H1 (cell line): Measurements from ENCODE around the gene SKOR2. TPM values are rescaled to one million over a fixed set of nuclear protein-coding genes. Genes with fewer than 3 reads are reported as not detected.
A peak's percentile ranks its signal among the peaks of the same experiment; 100 is the strongest.

ENCODE experiments used
- CEBPB ChIP-seq: IDR thresholded peaks from 2 replicates; pipeline ENCODE4 v1.6.1; 2012; ENCODE audit warnings: low read depth, low read length
- CHD2 ChIP-seq: IDR thresholded peaks from 2 replicates; pipeline ENCODE4 v1.6.1; 2012; ENCODE audit warnings: low read length, improper control_type of control experiment
- CREB1 ChIP-seq: IDR thresholded peaks from 2 replicates; pipeline ENCODE4 v1.6.1; 2012; ENCODE audit warnings: inconsistent platforms
- EP300 ChIP-seq, 2 experiments: IDR thresholded peaks; 1 replicate in 1 of 2; 2 replicates in 1 of 2; pipeline ENCODE4 v1.6.1; 2011 to 2012; ENCODE audit warnings: low read depth in 2 of 2, low read length in 2 of 2, mild to moderate bottlenecking in 2 of 2, borderline replicate concordance in 1 of 2, inconsistent platforms in 1 of 2, moderate library complexity in 1 of 2
- FOSL1 ChIP-seq: IDR thresholded peaks from 2 replicates; pipeline ENCODE4 v1.6.1; 2011; ENCODE audit warnings: mild to moderate bottlenecking, low read depth, low read length, moderate library complexity; ENCODE audit not compliant: insufficient read depth
- GABPA ChIP-seq: IDR thresholded peaks from 2 replicates; pipeline ENCODE4 v1.6.1; 2011; ENCODE audit warnings: mild to moderate bottlenecking, low read length, moderate library complexity, borderline replicate concordance; ENCODE audit not compliant: insufficient read depth
- GTF2F1 ChIP-seq: IDR thresholded peaks from 2 replicates; pipeline ENCODE4 v1.6.1; 2012; ENCODE audit warnings: low read depth, low read length, improper control_type of control experiment, borderline replicate concordance
- HDAC2 ChIP-seq, 2 experiments: fragments of 300-600 bp in 1 of 2; sonication (generic) in 1 of 2; IDR thresholded peaks; 2 replicates each; pipeline ENCODE4 v1.6.1; 2011 to 2012; ENCODE audit warnings: low read depth in 2 of 2, low read length in 2 of 2, mild to moderate bottlenecking in 2 of 2, moderate library complexity in 2 of 2, borderline replicate concordance in 1 of 2, inconsistent platforms in 1 of 2
- JUND ChIP-seq: IDR thresholded peaks from 2 replicates; pipeline ENCODE4 v1.6.1; 2011; ENCODE audit warnings: mild to moderate bottlenecking, improper control_type of control experiment, low read length
- KDM4A ChIP-seq: IDR thresholded peaks from one replicate; pipeline ENCODE4 v1.7.1; 2012; ENCODE audit warnings: low read depth, mild to moderate bottlenecking, moderate library complexity, low read length, inconsistent platforms; ENCODE audit not compliant: severe bottlenecking
- NANOG ChIP-seq: IDR thresholded peaks from 2 replicates; pipeline ENCODE4 v1.6.1; 2011; ENCODE audit warnings: low read length, low read depth, mild to moderate bottlenecking, inconsistent platforms; ENCODE audit not compliant: insufficient read depth, poor library complexity, severe bottlenecking
- NRF1 ChIP-seq: IDR thresholded peaks from 2 replicates; pipeline ENCODE4 v1.6.1; 2011; ENCODE audit warnings: mild to moderate bottlenecking, low read depth, low read length, improper control_type of control experiment
- POLR2A ChIP-seq, 2 experiments: IDR thresholded peaks; 1 replicate in 1 of 2; 2 replicates in 1 of 2; pipeline ENCODE4 v1.6.1; 2011; ENCODE audit warnings: low read depth in 2 of 2, low read length in 2 of 2, mild to moderate bottlenecking in 2 of 2; ENCODE audit errors: control extremely low read depth in 1 of 2
- RAD21 ChIP-seq, 2 experiments: IDR thresholded peaks in 1 of 2; conservative IDR thresholded peaks in 1 of 2; 2 replicates each; pipeline ENCODE4 v1.6.1; 2011; ENCODE audit warnings: low read depth in 2 of 2, low read length in 2 of 2, improper control_type of control experiment in 1 of 2, inconsistent platforms in 1 of 2, mild to moderate bottlenecking in 1 of 2, moderate library complexity in 1 of 2
- RFX5 ChIP-seq: IDR thresholded peaks from 2 replicates; pipeline ENCODE4 v1.6.1; 2011; ENCODE audit warnings: low read depth, low read length, improper control_type of control experiment, borderline replicate concordance
- RXRA ChIP-seq: IDR thresholded peaks from 2 replicates; pipeline ENCODE4 v1.6.1; 2011; ENCODE audit warnings: low read depth, mild to moderate bottlenecking, low read length, moderate library complexity; ENCODE audit not compliant: insufficient read depth
- SIRT6 ChIP-seq: IDR thresholded peaks from one replicate; pipeline ENCODE4 v1.7.1; 2012; ENCODE audit warnings: low read length, inconsistent platforms
- SP1 ChIP-seq: IDR thresholded peaks from 2 replicates; pipeline ENCODE4 v1.6.1; 2011; ENCODE audit warnings: low read depth, low read length
- SUZ12 ChIP-seq: fragments of 200-600 bp; sonication (generic); IDR thresholded peaks from 2 replicates; pipeline ENCODE4 v1.6.1; 2012; ENCODE audit warnings: mild to moderate bottlenecking, inconsistent platforms, low read length, moderate library complexity, mixed read lengths
- TCF12 ChIP-seq: IDR thresholded peaks from 2 replicates; pipeline ENCODE4 v1.6.1; 2011; ENCODE audit warnings: low read depth, mild to moderate bottlenecking, low read length
- polyA plus RNA-seq, 7 experiments: library from polyadenylated mRNA; depleted of rRNA in 3 of 7; stranded (reverse) in 5 of 7; unstranded in 2 of 7; fragments of >200 nt in 5 of 7; fragments of 200-250 nt in 2 of 7; gene quantifications; 1 replicate in 5 of 7; 2 replicates in 1 of 7; 4 replicates in 1 of 7; pipeline versions ENCODE4 v1.2.1 to v1.2.3, GENCODE V29; 2011 to 2013; ENCODE audit warnings: missing spikeins in 2 of 7, mixed read lengths in 2 of 7
- total RNA-seq: library from RNA; stranded (reverse); fragmentation: NEBNext Ultra II Directional; extraction: Animal tissue kit (Norgen Biotek cat#: 25700); gene quantifications from 2 replicates; pipeline ENCODE4 v1.2.1, GENCODE V29; 2021
- TF ChIP-seq, protein P1 (sequence below): IDR thresholded peaks from 2 replicates; pipeline ENCODE4 v1.6.1; 2012; ENCODE audit warnings: inconsistent platforms
- TF ChIP-seq, protein P2 (sequence below): IDR thresholded peaks from 2 replicates; pipeline ENCODE4 v1.6.1; 2012; ENCODE audit warnings: low read length, inconsistent platforms

The SKOR2 gene
- total and polyA plus RNA-seq, 2 of the 8 experiments (the other 6 are each of a cell fraction or from before 2014, with no cell fraction given), result 0.05 to 0.11 TPM

DNA sequence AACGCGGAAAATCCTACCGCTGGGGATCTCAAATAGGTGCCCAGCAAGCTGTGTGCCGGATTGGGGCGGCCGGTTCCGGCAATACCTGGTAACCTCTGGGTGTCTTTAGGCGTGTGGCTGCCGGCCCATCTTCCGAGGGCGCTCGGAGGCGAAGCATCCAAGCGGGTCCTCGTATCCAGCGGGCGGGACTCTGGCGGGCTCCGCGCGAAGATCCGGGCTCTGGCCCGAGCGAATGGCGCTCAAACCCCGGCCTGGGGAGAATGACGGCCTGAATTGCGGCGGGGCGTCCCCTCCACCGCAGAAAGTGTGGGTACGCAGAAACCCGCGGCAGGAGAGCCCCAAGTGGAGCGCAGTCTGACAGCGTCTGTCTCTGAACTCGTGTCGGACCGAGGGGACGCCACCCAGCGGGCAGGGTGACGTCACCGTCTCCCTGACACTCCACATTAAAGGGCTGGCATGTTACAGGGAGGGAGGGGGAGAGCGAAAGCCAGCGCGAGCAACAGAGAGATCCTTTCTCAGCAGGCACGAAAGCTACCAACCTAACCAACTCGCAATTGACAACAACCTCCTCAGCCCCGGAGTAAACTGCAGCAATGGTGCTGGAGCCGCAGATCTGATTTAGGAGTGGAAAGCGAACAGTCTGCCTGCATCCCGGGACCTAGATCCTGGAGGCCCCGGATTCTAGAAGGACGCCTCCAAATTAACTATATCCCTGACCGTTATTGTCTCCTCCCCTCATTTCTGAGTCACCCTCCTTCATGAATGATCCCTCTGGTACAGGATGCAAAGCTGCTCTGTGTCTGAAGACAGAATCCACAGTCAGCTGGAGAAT, at the start of gene SKOR2 (continued):
- TF ChIP-seq RAD21 (IDR thresholded peaks at IDR 0.05 in 1 of 2, conservative IDR thresholded peaks at IDR 0.05 in 1 of 2; ENCODE audit: low read depth in 2 of 2, low read length in 2 of 2) (no peak), GTF2F1 (no peak), RFX5 (no peak), GABPA (no peak), NANOG (no peak), TCF12 (no peak), SP1 (0 out of 2 replicates have a peak, but pooled peaks have one; percentile 8), KDM4A (peak; percentile 66), SIRT6 (no peak), CHD2 (no peak), RXRA (no peak), SUZ12 (peak; percentile 82), POLR2A (IDR thresholded peaks at IDR 0.05; ENCODE audit: control extremely low read depth in 1 of 2, low read depth in 2 of 2, low read length in 2 of 2) (no peak), NRF1 (no peak), EP300 (IDR thresholded peaks at IDR 0.05; ENCODE audit: borderline replicate concordance in 1 of 2, low read depth in 2 of 2, low read length in 2 of 2) (no peak), FOSL1 (no peak), JUND (peak; percentile 94), CEBPB (0 out of 2 replicates have a peak, but pooled peaks have one; percentile 6), CREB1 (peak; percentile 85), HDAC2 (IDR thresholded peaks at IDR 0.05; ENCODE audit: borderline replicate concordance in 1 of 2, low read depth in 2 of 2, low read length in 2 of 2) (no peak)
- TF ChIP-seq, protein P1, sequence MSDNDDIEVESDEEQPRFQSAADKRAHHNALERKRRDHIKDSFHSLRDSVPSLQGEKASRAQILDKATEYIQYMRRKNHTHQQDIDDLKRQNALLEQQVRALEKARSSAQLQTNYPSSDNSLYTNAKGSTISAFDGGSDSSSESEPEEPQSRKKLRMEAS, result no peak
- TF ChIP-seq, protein P2, sequence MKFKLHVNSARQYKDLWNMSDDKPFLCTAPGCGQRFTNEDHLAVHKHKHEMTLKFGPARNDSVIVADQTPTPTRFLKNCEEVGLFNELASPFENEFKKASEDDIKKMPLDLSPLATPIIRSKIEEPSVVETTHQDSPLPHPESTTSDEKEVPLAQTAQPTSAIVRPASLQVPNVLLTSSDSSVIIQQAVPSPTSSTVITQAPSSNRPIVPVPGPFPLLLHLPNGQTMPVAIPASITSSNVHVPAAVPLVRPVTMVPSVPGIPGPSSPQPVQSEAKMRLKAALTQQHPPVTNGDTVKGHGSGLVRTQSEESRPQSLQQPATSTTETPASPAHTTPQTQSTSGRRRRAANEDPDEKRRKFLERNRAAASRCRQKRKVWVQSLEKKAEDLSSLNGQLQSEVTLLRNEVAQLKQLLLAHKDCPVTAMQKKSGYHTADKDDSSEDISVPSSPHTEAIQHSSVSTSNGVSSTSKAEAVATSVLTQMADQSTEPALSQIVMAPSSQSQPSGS, result peak; percentile 88
